ENCODE data around the gene NKX2-3. TPM values are rescaled to one million over a fixed set of nuclear protein-coding genes. Genes with fewer than 3 reads are reported as not detected.

Gene NKX2-3
- total and polyA plus RNA-seq, 2 of the 8 experiments (the other 6 are each of a cell fraction or from before 2014, with no cell fraction given), result not detected

DNA sequence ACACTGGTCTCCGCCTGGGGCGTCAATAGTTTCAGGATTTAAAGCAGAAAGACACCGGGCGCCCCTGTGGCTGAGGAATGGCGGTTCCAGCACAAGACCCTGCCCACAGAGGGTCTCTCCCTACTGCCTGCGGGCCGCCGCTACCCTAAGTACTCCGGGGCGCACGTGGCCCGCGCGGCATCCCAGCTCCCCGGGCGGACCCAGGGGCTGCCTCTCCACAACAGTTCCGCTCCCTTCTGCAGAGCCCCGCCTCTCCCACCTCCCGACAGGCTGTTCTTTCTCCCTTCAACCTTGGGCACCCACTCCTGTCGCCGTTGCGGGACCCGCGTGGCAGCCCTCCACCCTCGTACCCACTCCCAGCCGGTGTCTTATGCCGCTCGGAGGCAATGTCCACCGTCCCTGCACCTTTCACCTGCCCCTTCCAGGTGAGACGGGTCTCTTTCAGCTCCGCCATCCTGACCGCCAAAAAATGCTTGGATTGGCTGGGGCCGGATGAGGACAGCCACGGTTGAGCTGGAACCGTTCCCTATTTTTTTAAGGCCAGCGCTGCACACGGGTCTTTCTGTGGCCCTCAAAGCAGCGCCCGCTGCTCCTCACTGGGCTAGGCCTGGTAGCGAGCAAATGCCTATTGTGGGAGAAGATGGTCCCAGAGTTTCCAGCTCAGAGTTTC lies 1.6 kb upstream of the NKX2-3 start (continued):
- TF ChIP-seq RNF2 (IDR thresholded peaks at IDR 0.05; ENCODE audit: borderline replicate concordance, low read depth, low read length, missing control alignments, poor library complexity, severe bottlenecking) (peak; percentile 84), SP1 (IDR thresholded peaks at IDR 0.05; ENCODE audit: low read depth, low read length) (no peak), BCL11A (IDR thresholded peaks at IDR 0.05; ENCODE audit: low read depth in 2 of 2, low read length in 2 of 2) (no peak), E2F6 (IDR thresholded peaks at IDR 0.05) (peak; percentile 89), TAF7 (optimal IDR thresholded peaks at IDR 0.05; ENCODE audit: borderline replicate concordance, low read depth, low read length) (no peak), SIN3A (conservative IDR thresholded peaks at IDR 0.05 in 1 of 2, IDR thresholded peaks at IDR 0.05 in 1 of 2; ENCODE audit: low read depth in 1 of 2, low read length in 2 of 2) (no peak), KDM1A (IDR thresholded peaks at IDR 0.05; ENCODE audit: borderline replicate concordance, low read length) (no peak)
- TF ChIP-seq, protein P1, sequence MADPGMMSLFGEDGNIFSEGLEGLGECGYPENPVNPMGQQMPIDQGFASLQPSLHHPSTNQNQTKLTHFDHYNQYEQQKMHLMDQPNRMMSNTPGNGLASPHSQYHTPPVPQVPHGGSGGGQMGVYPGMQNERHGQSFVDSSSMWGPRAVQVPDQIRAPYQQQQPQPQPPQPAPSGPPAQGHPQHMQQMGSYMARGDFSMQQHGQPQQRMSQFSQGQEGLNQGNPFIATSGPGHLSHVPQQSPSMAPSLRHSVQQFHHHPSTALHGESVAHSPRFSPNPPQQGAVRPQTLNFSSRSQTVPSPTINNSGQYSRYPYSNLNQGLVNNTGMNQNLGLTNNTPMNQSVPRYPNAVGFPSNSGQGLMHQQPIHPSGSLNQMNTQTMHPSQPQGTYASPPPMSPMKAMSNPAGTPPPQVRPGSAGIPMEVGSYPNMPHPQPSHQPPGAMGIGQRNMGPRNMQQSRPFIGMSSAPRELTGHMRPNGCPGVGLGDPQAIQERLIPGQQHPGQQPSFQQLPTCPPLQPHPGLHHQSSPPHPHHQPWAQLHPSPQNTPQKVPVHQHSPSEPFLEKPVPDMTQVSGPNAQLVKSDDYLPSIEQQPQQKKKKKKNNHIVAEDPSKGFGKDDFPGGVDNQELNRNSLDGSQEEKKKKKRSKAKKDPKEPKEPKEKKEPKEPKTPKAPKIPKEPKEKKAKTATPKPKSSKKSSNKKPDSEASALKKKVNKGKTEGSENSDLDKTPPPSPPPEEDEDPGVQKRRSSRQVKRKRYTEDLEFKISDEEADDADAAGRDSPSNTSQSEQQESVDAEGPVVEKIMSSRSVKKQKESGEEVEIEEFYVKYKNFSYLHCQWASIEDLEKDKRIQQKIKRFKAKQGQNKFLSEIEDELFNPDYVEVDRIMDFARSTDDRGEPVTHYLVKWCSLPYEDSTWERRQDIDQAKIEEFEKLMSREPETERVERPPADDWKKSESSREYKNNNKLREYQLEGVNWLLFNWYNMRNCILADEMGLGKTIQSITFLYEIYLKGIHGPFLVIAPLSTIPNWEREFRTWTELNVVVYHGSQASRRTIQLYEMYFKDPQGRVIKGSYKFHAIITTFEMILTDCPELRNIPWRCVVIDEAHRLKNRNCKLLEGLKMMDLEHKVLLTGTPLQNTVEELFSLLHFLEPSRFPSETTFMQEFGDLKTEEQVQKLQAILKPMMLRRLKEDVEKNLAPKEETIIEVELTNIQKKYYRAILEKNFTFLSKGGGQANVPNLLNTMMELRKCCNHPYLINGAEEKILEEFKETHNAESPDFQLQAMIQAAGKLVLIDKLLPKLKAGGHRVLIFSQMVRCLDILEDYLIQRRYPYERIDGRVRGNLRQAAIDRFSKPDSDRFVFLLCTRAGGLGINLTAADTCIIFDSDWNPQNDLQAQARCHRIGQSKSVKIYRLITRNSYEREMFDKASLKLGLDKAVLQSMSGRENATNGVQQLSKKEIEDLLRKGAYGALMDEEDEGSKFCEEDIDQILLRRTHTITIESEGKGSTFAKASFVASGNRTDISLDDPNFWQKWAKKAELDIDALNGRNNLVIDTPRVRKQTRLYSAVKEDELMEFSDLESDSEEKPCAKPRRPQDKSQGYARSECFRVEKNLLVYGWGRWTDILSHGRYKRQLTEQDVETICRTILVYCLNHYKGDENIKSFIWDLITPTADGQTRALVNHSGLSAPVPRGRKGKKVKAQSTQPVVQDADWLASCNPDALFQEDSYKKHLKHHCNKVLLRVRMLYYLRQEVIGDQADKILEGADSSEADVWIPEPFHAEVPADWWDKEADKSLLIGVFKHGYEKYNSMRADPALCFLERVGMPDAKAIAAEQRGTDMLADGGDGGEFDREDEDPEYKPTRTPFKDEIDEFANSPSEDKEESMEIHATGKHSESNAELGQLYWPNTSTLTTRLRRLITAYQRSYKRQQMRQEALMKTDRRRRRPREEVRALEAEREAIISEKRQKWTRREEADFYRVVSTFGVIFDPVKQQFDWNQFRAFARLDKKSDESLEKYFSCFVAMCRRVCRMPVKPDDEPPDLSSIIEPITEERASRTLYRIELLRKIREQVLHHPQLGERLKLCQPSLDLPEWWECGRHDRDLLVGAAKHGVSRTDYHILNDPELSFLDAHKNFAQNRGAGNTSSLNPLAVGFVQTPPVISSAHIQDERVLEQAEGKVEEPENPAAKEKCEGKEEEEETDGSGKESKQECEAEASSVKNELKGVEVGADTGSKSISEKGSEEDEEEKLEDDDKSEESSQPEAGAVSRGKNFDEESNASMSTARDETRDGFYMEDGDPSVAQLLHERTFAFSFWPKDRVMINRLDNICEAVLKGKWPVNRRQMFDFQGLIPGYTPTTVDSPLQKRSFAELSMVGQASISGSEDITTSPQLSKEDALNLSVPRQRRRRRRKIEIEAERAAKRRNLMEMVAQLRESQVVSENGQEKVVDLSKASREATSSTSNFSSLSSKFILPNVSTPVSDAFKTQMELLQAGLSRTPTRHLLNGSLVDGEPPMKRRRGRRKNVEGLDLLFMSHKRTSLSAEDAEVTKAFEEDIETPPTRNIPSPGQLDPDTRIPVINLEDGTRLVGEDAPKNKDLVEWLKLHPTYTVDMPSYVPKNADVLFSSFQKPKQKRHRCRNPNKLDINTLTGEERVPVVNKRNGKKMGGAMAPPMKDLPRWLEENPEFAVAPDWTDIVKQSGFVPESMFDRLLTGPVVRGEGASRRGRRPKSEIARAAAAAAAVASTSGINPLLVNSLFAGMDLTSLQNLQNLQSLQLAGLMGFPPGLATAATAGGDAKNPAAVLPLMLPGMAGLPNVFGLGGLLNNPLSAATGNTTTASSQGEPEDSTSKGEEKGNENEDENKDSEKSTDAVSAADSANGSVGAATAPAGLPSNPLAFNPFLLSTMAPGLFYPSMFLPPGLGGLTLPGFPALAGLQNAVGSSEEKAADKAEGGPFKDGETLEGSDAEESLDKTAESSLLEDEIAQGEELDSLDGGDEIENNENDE (IDR thresholded peaks at IDR 0.05; ENCODE audit: insufficient replicate concordance, low read length), result no peak
- TF ChIP-seq, protein P2, sequence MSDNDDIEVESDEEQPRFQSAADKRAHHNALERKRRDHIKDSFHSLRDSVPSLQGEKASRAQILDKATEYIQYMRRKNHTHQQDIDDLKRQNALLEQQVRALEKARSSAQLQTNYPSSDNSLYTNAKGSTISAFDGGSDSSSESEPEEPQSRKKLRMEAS (IDR thresholded peaks at IDR 0.05), result peak; percentile 96
